GM20000 (cell line): ENCODE data around the gene NUP93.

Experiments
- DNase-seq: peaks from one replicate; pipeline ENCODE4 v3.0.0; 2012; ENCODE audit warnings: low spot score
- TF ChIP-seq, protein P1 (sequence below): IDR thresholded peaks from 2 replicates; pipeline ENCODE4 v1.5.1; 2012; ENCODE audit warnings: mild to moderate bottlenecking, control low read depth; ENCODE audit errors: extremely low read depth, missing control alignments

NUP93 gene

DNA sequence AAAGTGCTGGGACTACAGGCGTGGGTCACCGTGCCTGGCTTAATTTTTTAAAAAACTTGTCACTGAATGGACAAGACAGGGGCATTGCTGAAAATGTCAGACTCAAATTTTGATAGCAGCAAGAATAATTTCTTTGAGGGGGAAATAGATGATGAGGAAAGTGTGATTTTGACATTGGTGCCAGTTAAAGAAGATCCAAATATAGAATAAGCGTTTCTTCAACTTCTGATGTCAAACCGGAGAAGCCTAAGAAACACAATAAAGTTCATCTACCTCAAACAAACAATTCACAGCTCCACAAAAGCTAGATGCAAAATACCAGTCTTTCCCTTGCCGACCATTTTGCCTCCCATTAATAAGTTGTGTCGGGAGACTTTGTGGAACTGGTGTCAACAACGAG lies 43.2 kb upstream of the NUP93 start:
- TF ChIP-seq, protein P1, sequence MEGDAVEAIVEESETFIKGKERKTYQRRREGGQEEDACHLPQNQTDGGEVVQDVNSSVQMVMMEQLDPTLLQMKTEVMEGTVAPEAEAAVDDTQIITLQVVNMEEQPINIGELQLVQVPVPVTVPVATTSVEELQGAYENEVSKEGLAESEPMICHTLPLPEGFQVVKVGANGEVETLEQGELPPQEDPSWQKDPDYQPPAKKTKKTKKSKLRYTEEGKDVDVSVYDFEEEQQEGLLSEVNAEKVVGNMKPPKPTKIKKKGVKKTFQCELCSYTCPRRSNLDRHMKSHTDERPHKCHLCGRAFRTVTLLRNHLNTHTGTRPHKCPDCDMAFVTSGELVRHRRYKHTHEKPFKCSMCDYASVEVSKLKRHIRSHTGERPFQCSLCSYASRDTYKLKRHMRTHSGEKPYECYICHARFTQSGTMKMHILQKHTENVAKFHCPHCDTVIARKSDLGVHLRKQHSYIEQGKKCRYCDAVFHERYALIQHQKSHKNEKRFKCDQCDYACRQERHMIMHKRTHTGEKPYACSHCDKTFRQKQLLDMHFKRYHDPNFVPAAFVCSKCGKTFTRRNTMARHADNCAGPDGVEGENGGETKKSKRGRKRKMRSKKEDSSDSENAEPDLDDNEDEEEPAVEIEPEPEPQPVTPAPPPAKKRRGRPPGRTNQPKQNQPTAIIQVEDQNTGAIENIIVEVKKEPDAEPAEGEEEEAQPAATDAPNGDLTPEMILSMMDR = no peak
- DNase-seq = no peak

DNA sequence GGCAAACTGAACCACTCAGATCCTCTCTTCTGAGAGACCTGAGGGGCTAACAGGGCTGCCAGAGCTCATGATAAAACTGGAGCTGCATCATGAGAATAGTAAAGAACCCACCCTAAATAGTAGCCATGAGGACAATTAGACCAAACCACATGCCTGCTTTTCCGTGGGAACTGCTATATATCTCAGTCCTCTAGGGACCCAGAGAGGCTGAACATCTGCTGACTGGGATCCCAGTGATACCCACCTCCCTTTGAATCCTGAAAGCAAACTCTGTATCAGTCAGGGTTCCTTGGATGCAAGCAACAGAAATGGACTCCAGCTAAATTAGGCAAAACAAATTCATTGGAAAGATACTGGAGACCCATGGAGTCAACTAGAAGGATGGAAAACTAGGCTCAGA lies 41.2 kb upstream of the NUP93 start:
- TF ChIP-seq, protein P1 = no peak

DNA sequence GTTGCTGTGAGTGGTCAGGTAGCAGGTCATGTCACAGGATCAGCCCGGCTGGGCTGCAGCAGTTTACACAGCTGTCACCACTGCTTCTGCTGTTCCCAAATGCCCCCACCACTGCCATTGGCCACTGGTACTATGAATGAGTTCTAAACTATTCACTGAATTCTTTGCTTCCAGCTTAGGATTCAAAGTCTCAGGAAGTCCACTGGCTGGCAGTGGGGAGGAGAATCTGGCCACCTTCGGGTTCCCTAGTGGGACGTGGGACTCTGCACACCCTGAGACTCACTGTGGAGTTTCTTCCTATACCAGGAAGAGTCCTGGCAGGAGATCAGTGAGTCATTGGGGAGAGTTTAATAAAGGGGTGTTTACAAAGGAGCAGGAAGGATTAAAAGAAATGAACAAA lies 40.8 kb upstream of the NUP93 start:
- DNase-seq = no peak
- TF ChIP-seq, protein P1 = no peak

More for the DNA sequence above, 41.2 kb upstream of the NUP93 start:
- no peak for DNase-seq

DNA sequence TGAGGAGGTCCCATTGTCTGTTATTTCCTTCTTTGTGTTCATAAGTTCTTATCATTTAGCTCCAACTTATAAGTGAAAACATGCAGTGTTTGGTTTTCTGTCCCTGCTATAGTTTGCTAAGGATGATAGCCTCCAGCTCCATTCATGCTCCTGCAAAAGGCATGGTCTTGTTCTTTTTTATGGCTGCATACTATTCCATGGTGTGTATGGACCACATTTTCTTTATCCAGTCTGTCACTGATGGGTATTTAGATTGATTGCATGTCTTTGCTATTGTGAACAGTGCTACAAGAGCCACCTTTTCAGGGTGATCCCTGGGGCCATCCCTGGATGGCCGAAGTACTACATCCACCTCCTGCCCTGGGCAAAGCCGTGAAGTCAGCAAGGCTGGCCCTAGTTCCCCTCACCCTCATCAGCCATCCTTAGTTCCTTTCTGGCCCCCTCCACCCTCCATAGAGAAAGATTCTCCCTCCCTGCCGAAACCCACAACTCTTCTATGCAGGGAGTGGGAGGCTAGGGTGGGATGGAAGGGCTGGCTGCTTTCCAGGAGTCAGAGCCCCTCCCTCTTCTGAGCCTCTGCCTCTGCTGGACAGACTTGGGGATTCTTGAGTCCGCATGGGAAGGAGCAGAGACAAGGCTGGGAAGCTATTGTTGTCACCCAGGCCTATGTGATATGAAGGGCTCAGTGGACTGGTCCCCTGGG lies 39.4 kb upstream of the NUP93 start:
- TF ChIP-seq, protein P1 = no peak
- no peak for DNase-seq

DNA sequence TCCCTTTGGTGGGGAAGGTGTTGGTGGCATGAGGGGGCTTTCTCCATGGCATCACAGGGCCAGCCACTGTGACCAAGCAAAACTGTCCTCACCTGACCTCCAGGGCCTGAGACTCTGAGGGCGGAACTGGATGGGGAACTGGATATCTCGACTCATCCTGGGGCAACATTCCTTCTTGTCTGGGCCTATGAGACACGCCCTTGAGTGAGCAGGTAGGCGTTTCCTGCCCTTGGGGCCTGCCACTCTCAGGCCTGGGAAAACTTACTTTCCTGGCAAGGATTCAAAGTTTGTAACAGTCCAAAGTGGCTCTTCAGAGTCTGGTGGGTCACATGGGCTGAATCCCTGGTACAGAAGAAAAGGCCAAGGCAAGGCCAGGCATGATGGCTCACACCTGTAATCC lies 38.0 kb upstream of the NUP93 start:
- DNase-seq = no peak
- TF ChIP-seq, protein P1 = no peak

DNA sequence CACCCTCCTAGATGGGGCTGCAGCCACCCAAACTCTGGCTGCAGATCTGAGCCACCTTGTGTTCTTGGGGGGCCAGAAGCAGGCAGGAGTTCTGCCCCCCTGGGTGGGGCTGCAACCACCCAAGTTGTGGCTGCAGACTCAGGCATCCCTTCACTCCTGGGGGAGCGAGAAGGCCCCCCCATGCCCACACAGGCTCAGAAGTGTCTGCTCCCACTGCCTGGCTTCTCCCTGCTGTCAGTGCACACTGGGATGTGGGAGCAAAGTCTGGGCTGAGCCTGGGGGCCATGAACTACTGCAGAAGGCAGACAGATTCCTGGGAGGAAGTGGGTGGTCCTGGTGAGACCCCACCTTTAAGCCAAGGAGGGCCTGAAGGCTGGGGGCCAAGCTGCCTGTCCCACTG lies 34.7 kb upstream of the NUP93 start:
- TF ChIP-seq, protein P1 = no peak
- no peak for DNase-seq

DNA sequence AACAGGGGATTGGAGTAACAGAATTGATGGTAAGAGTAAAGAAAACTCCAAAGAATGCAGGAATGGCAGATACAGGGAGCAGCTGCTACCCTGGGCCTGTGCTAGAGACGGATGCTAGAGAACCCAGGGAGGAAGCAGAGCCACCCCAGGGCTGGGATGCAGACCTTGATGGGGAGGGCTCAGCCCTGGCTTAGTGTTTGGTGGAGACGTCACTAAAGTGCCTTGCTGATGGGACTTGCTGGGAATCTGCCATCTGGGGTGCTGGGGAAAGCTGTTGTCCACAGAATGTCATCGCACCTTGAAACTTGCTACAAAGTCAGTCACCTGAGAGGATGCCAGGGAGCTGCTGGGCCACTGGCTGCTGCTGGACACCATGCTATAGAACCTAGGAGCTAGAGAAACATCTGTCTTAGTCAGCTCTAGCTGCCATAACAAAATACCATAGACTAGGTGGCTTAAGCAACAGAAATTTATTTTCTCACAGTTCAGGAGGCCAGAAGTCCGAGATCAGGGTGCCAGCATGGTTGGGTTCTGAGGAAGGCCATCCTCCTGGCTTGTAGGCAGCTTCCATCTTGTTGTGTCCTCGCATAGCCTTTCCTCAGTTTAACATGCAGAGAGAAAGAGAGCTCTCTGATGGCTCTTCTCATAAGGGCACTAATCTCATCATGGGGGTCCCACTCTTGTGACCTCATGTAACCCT lies 32.3 kb upstream of the NUP93 start:
- TF ChIP-seq, protein P1 = no peak
- DNase-seq = no peak
